ENCODE results near the gene COL27A1.

GRCh38 chr9:114302727-114303126 is 147.4 kb downstream of the COL27A1 start:
- TF ChIP-seq, protein P1, sequence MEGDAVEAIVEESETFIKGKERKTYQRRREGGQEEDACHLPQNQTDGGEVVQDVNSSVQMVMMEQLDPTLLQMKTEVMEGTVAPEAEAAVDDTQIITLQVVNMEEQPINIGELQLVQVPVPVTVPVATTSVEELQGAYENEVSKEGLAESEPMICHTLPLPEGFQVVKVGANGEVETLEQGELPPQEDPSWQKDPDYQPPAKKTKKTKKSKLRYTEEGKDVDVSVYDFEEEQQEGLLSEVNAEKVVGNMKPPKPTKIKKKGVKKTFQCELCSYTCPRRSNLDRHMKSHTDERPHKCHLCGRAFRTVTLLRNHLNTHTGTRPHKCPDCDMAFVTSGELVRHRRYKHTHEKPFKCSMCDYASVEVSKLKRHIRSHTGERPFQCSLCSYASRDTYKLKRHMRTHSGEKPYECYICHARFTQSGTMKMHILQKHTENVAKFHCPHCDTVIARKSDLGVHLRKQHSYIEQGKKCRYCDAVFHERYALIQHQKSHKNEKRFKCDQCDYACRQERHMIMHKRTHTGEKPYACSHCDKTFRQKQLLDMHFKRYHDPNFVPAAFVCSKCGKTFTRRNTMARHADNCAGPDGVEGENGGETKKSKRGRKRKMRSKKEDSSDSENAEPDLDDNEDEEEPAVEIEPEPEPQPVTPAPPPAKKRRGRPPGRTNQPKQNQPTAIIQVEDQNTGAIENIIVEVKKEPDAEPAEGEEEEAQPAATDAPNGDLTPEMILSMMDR (IDR thresholded peaks at IDR 0.05), result no peak
- TF ChIP-seq EZH2 (IDR thresholded peaks at IDR 0.05; ENCODE audit: borderline replicate concordance, insufficient read depth, low read depth, low read length, poor library complexity, severe bottlenecking), result no peak
